GM12878 (cell line): ENCODE measurements around the gene GPR108. TPM values are rescaled to one million over a fixed set of nuclear protein-coding genes. Genes with fewer than 3 reads are reported as not detected.

Source experiments
- ATAC-seq: fragments of 200-7000 bp; cut with Tn5 transposase; 3 replicates; pipeline ENCODE4 v1.9.1; 2020; ENCODE audit warnings: mild to moderate bottlenecking, moderate library complexity
- BruUV-seq: library from RNA; stranded (reverse); fragments of 400-500 nt; replicated peaks from 2 replicates; lab custom pipeline; 2021; lab: Mats Ljungman, UMichigan
- CTCF ChIA-PET: fragments of 300-600 bp; sonication (Branson Sonifier 250); formaldehyde crosslinking; extraction: SDS; loops from one replicate; lab custom pipeline; 2021; ENCODE audit warnings: inconsistent platforms; lab: Yijun Ruan, JAX
- POLR2A ChIA-PET: fragments of 350-600 bp; formaldehyde crosslinking; extraction: SDS; loops from one replicate; lab custom pipeline; 2021; ENCODE audit warnings: inconsistent platforms; lab: Charles Lee
- RAD21 ChIA-PET: fragments of 300-600 bp; sonication (Branson Sonifier 250); formaldehyde crosslinking; loops from one replicate; lab custom pipeline; 2023; ENCODE audit warnings: antibody characterized with exemption; ENCODE audit not compliant: unreplicated experiment; lab: Charles Lee
- SMC1A ChIA-PET: fragments of 300-600 bp; sonication (Branson Sonifier 250); formaldehyde crosslinking; loops from one replicate; lab custom pipeline; 2023; ENCODE audit not compliant: unreplicated experiment, uncharacterized antibody; lab: Charles Lee
- DNase-seq: peaks from one replicate; pipeline ENCODE4 v3.0.0-alpha.2; 2011; ENCODE audit warnings: low read depth, low spot score
- FAIRE-seq: peaks from 3 replicates; lab custom pipeline; 2011; peaks lifted over from hg19 to GRCh38; lab: Jason Lieb, UNC
- H2AFZ ChIP-seq: 2 replicates; pipeline ENCODE4 v1.6.0; 2011; ENCODE audit warnings: low read depth, low read length, control low read depth; ENCODE audit not compliant: control insufficient read depth
- H3K27ac ChIP-seq: 2 replicates; pipeline ENCODE4 v1.5.1; 2011; ENCODE audit warnings: control low read depth; ENCODE audit not compliant: control insufficient read depth, insufficient read depth
- H3K27me3 ChIP-seq, 2 experiments: replicated peaks in 1 of 2; 2 replicates each; pipeline versions ENCODE4 v1.6.0 to v1.6.1; 2011; ENCODE audit warnings: low read length in 1 of 2; ENCODE audit not compliant: control insufficient read depth in 2 of 2, insufficient read depth in 2 of 2
- H3K36me3 ChIP-seq, 2 experiments: 2 replicates each; pipeline ENCODE4 v1.5.1; 2011; ENCODE audit warnings: low read length in 1 of 2; ENCODE audit not compliant: control insufficient read depth in 2 of 2, insufficient read depth in 2 of 2
- H3K4me1 ChIP-seq: 2 replicates; pipeline ENCODE4 v1.6.1; 2011; ENCODE audit warnings: mild to moderate bottlenecking, low read length, moderate library complexity, mixed read lengths; ENCODE audit not compliant: control insufficient read depth, insufficient read depth
- H3K4me2 ChIP-seq: 2 replicates; pipeline ENCODE4 v1.6.0; 2011; ENCODE audit warnings: control low read depth; ENCODE audit not compliant: control insufficient read depth, insufficient read depth
- H3K4me3 ChIP-seq: fragments of 200-600 bp; sonication (generic); 2 replicates; pipeline ENCODE4 v1.5.1; 2016
- H3K79me2 ChIP-seq: 2 replicates; pipeline ENCODE4 v1.6.0; 2011; ENCODE audit warnings: low read length; ENCODE audit not compliant: control insufficient read depth, insufficient read depth
- H3K9ac ChIP-seq: 2 replicates; pipeline ENCODE4 v1.8.0; 2011; ENCODE audit warnings: low read length, control low read depth, mixed read lengths; ENCODE audit not compliant: control insufficient read depth, insufficient read depth
- H3K9me3 ChIP-seq: replicated peaks from 3 replicates; pipeline ENCODE4 v1.5.1; 2011; ENCODE audit warnings: mild to moderate bottlenecking, low read length; ENCODE audit not compliant: control insufficient read depth, insufficient read depth
- H4K20me1 ChIP-seq: 2 replicates; pipeline ENCODE4 v1.6.0; 2011; ENCODE audit not compliant: control insufficient read depth, insufficient read depth
- ATF7 ChIP-seq: fragments of 450-650 bp; IDR thresholded peaks from 2 replicates; pipeline ENCODE4 v1.6.1; 2016; ENCODE audit warnings: low read depth, mild to moderate bottlenecking
- CHD1 ChIP-seq: IDR thresholded peaks from 2 replicates; pipeline ENCODE4 v1.6.1; 2012; ENCODE audit warnings: low read depth, low read length, improper control_type of control experiment
- DPF2 ChIP-seq: fragments of 450-650 bp; IDR thresholded peaks from 2 replicates; pipeline ENCODE4 v1.6.1; 2017; ENCODE audit warnings: mild to moderate bottlenecking
- EED ChIP-seq: sonication (generic); IDR thresholded peaks from 2 replicates; pipeline ENCODE4 v1.6.1; 2016; ENCODE audit warnings: antibody characterized with exemption, low read depth
- FOXK2 ChIP-seq: fragments of 450-650 bp; IDR thresholded peaks from 2 replicates; pipeline ENCODE4 v1.6.1; 2017; ENCODE audit warnings: mild to moderate bottlenecking, moderate library complexity
- IKZF2 ChIP-seq, 2 experiments: fragments of 450-650 bp; IDR thresholded peaks; 2 replicates each; pipeline ENCODE4 v1.6.1; 2017; ENCODE audit warnings: mild to moderate bottlenecking in 2 of 2, moderate library complexity in 2 of 2
- MEF2B ChIP-seq: fragments of 450-650 bp; IDR thresholded peaks from 2 replicates; pipeline ENCODE4 v1.6.1; 2018; ENCODE audit warnings: mild to moderate bottlenecking, moderate library complexity; ENCODE audit not compliant: partially characterized antibody, poor library complexity, severe bottlenecking
- MTA3 ChIP-seq: IDR thresholded peaks from 2 replicates; pipeline ENCODE4 v1.6.1; 2012; ENCODE audit warnings: low read length, inconsistent platforms, borderline replicate concordance
- PAX8 ChIP-seq: fragments of 450-650 bp; IDR thresholded peaks from 2 replicates; pipeline ENCODE4 v1.6.1; 2017; ENCODE audit warnings: mild to moderate bottlenecking, moderate library complexity
- POLR2AphosphoS2 ChIP-seq: IDR thresholded peaks from 2 replicates; pipeline ENCODE4 v1.6.1; 2011; ENCODE audit warnings: low read depth, mild to moderate bottlenecking, low read length, improper control_type of control experiment, moderate library complexity
- RBBP5 ChIP-seq: fragments of 200-600 bp; sonication (generic); conservative IDR thresholded peaks from 2 replicates; pipeline ENCODE4 v1.6.1; 2016
- RUNX3 ChIP-seq: IDR thresholded peaks from 2 replicates; pipeline ENCODE4 v1.6.1; 2012; ENCODE audit warnings: low read length, inconsistent platforms
- SUZ12 ChIP-seq: fragments of 200-600 bp; sonication (generic); IDR thresholded peaks from one replicate; pipeline ENCODE4 v1.6.1; 2018; ENCODE audit warnings: antibody characterized with exemption, mild to moderate bottlenecking; ENCODE audit not compliant: unreplicated experiment
- TAF1 ChIP-seq: IDR thresholded peaks from 2 replicates; pipeline ENCODE4 v1.6.1; 2011; ENCODE audit warnings: mild to moderate bottlenecking, low read depth, low read length, borderline replicate concordance
- TCF12 ChIP-seq: IDR thresholded peaks from 2 replicates; pipeline ENCODE4 v1.6.1; 2011; ENCODE audit warnings: low read depth, mild to moderate bottlenecking, low read length
- WGBS: methylation state at CpG from one replicate; pipeline ENCODE4 v1.1.6; 2016; ENCODE audit warnings: low lambda C conversion rate; ENCODE audit not compliant: insufficient replicate concordance, insufficient coverage; ENCODE audit errors: missing lambda C conversion rate; 5-methylcytosine and 5-hydroxymethylcytosine counted together
- in situ Hi-C: fragments of 300-500 bp; cut with MboI; formaldehyde crosslinking; loops from 9 replicates; pipeline ENCODE4 v1.14.3; 2018; ENCODE audit warnings: mixed read lengths
- intact Hi-C: fragments of 100-400 bp; cut with micrococcal nuclease; formaldehyde crosslinking; loops from one replicate; pipeline ENCODE4 v1.14.2; 2022; ENCODE audit not compliant: unreplicated experiment
- polyA plus RNA-seq, 11 experiments: library from polyadenylated mRNA; depleted of rRNA in 4 of 11; unstranded in 6 of 11; stranded (reverse) in 5 of 11; fragments of >200 nt; fragmentation: Nextera tagmentation in 4 of 11; fragmentation: Illumina TruSeq in 1 of 11; extraction: Ambion mirVana in 4 of 11; extraction: Trizol in 1 of 11; gene quantifications; 1 replicate in 1 of 11; 2 replicates in 10 of 11; pipeline versions ENCODE4 v1.2.1 to v1.2.3, GENCODE V29; 2011 to 2016; ENCODE audit warnings: inconsistent platforms in 2 of 11, missing spikeins in 2 of 11, low read depth in 1 of 11
- total RNA-seq, 4 experiments: library from RNA; depleted of rRNA in 3 of 4; stranded (reverse); fragments of >200 nt in 3 of 4; fragmentation: Illumina TruSeq in 1 of 4; extraction: Trizol in 1 of 4; gene quantifications; 2 replicates each; pipeline versions ENCODE4 v1.2.1 to v1.2.3, GENCODE V29; 2013 to 2021
- TF ChIP-seq, protein P1 (sequence below): IDR thresholded peaks from 2 replicates; pipeline ENCODE4 v1.6.1; 2011; ENCODE audit warnings: low read depth, mild to moderate bottlenecking, low read length, moderate library complexity, borderline replicate concordance; ENCODE audit errors: extremely low read depth
- TF ChIP-seq, protein P2 (sequence below): fragments of 450-650 bp; IDR thresholded peaks from 2 replicates; pipeline ENCODE4 v1.6.1; 2017; ENCODE audit warnings: low read depth, mild to moderate bottlenecking, moderate library complexity
- TF ChIP-seq, protein P3 (sequence below): IDR thresholded peaks from 2 replicates; pipeline ENCODE4 v1.6.1; 2011; ENCODE audit warnings: mild to moderate bottlenecking, low read depth, low read length, moderate library complexity; ENCODE audit not compliant: insufficient replicate concordance
- TF ChIP-seq, protein P4 (sequence below): fragments of 450-650 bp; IDR thresholded peaks from 2 replicates; pipeline ENCODE4 v1.6.1; 2018; ENCODE audit warnings: mild to moderate bottlenecking, low read depth, moderate library complexity; ENCODE audit not compliant: partially characterized antibody

GPR108 gene
- total and polyA plus RNA-seq, 10 of the 15 experiments (the other 5 are each of a cell fraction or from before 2014, with no cell fraction given), result 4.4 to 87.2 (median 57.1) TPM

DNA sequence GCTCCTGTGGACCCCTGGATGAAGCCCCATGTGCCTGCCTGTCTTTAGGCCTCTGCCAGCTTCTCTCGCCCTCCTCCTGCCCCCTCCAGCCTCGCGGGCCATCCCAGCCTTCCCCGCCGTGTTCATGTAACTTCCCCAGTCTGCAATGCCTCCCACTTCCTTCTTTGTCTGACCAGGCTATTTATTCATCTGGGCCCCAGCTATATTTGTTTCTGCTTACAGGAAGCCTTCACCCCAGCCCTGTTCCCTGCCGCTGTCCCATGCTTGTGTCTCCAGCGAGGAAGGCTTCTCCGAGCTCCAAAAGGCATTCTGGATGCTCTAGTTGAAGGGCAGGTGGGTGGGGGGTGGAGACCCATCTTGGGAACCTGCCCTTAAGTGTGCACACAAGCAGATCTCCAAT is 9.0 kb downstream of the GPR108 start:
- ChIA-PET RAD21 (interaction anchor here (0.6 to 1.8 kb wide), 8 partner anchors 9 to 371 kb away, joined by 3 to 6 read pairs (median 4); partner anchors contain the start of gene GPR108), POLR2A (interaction anchor here (0.5 to 2.2 kb wide), 11 partner anchors 9 to 670 kb away, joined by 3 to 11 read pairs (median 4); partner anchors contain the start of genes GPR108 and VAV1), SMC1A (interaction anchor here (0.6 to 2.0 kb wide), 14 partner anchors 9 to 176 kb away, joined by 3 to 9 read pairs (median 4); partner anchors contain the start of gene GPR108), CTCF (interaction anchor here (1.0 to 2.9 kb wide), 5 partner anchors 9 to 210 kb away, joined by 3 to 14 read pairs (median 4); partner anchors contain the start of gene GPR108)
- no peaks in the 10 kb centered on the region for H3K9me3 ChIP-seq
- H3K4me2 ChIP-seq, result peak overlapping the region; percentile 80
- no peaks in the 10 kb centered on the region for H4K20me1 ChIP-seq
- in situ Hi-C loops (no loop called here), intact Hi-C loops (no loop called here)
- no peaks in the 10 kb centered on the region; a peak in 2 of 4 replicates for H3K36me3 ChIP-seq
- WGBS, result 3% methylated on average over 8 of the region's 8 CpGs
- peaks cover 17% of the 10 kb centered on the region for H3K4me1 ChIP-seq
- BruUV-seq, result no TSS peak
- DNase-seq (no peak), ATAC-seq (peak; percentile 78), FAIRE-seq (peak; percentile 98)
- 0 out of 2 replicates have a peak overlapping the region, but pooled peaks have one; percentile 25 for H3K9ac ChIP-seq
- peak overlapping the region; percentile 18; the same call in 1 of the 2 replicates for H3K4me3 ChIP-seq
- peak overlapping the region; percentile 63 for H3K27ac ChIP-seq
- no peaks in the 10 kb centered on the region for H3K79me2 ChIP-seq
- H3K27me3 ChIP-seq, result no peaks in the 10 kb centered on the region
- H2AFZ ChIP-seq, result peak overlapping the region; percentile 59
- TF ChIP-seq RBBP5 (no peak), SUZ12 (no peak), MEF2B (no peak), TAF1 (no peak), CHD1 (no peak), PAX8 (no peak), FOXK2 (no peak), POLR2AphosphoS2 (no peak), ATF7 (no peak), IKZF2 (IDR thresholded peaks at IDR 0.05) (peak; percentile 47 to 65; a peak in 2 of 4 replicates), DPF2 (peak; percentile 52; the same call in 1 of the 2 replicates), RUNX3 (no peak), TCF12 (no peak), MTA3 (no peak), EED (peak; percentile 57; the same call in 1 of the 2 replicates)
- TF ChIP-seq, protein P1, sequence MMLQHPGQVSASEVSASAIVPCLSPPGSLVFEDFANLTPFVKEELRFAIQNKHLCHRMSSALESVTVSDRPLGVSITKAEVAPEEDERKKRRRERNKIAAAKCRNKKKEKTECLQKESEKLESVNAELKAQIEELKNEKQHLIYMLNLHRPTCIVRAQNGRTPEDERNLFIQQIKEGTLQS, result no peak
- TF ChIP-seq, protein P2, sequence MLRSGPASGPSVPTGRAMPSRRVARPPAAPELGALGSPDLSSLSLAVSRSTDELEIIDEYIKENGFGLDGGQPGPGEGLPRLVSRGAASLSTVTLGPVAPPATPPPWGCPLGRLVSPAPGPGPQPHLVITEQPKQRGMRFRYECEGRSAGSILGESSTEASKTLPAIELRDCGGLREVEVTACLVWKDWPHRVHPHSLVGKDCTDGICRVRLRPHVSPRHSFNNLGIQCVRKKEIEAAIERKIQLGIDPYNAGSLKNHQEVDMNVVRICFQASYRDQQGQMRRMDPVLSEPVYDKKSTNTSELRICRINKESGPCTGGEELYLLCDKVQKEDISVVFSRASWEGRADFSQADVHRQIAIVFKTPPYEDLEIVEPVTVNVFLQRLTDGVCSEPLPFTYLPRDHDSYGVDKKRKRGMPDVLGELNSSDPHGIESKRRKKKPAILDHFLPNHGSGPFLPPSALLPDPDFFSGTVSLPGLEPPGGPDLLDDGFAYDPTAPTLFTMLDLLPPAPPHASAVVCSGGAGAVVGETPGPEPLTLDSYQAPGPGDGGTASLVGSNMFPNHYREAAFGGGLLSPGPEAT, result 0 out of 2 replicates have a peak, but pooled peaks have one; percentile 40
- TF ChIP-seq, protein P3, sequence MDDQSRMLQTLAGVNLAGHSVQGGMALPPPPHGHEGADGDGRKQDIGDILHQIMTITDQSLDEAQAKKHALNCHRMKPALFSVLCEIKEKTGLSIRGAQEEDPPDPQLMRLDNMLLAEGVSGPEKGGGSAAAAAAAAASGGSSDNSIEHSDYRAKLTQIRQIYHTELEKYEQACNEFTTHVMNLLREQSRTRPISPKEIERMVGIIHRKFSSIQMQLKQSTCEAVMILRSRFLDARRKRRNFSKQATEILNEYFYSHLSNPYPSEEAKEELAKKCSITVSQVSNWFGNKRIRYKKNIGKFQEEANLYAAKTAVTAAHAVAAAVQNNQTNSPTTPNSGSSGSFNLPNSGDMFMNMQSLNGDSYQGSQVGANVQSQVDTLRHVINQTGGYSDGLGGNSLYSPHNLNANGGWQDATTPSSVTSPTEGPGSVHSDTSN, result no peak
- TF ChIP-seq, protein P4, sequence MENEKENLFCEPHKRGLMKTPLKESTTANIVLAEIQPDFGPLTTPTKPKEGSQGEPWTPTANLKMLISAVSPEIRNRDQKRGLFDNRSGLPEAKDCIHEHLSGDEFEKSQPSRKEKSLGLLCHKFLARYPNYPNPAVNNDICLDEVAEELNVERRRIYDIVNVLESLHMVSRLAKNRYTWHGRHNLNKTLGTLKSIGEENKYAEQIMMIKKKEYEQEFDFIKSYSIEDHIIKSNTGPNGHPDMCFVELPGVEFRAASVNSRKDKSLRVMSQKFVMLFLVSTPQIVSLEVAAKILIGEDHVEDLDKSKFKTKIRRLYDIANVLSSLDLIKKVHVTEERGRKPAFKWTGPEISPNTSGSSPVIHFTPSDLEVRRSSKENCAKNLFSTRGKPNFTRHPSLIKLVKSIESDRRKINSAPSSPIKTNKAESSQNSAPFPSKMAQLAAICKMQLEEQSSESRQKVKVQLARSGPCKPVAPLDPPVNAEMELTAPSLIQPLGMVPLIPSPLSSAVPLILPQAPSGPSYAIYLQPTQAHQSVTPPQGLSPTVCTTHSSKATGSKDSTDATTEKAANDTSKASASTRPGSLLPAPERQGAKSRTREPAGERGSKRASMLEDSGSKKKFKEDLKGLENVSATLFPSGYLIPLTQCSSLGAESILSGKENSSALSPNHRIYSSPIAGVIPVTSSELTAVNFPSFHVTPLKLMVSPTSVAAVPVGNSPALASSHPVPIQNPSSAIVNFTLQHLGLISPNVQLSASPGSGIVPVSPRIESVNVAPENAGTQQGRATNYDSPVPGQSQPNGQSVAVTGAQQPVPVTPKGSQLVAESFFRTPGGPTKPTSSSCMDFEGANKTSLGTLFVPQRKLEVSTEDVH, result no peak
